GM18507 (cell line): Measurements from ENCODE around the gene STPG3.
A peak's percentile ranks its signal among the peaks of the same experiment; 100 is the strongest.

Experiments used
- DNase-seq: peaks from one replicate; pipeline ENCODE4 v3.0.0; 2011; ENCODE audit warnings: low read depth; ENCODE audit not compliant: insufficient read length; ENCODE audit errors: extremely low spot score
- FAIRE-seq: peaks from 2 replicates; lab custom pipeline; 2011; peaks lifted over from hg19 to GRCh38; lab: Jason Lieb, UNC

Gene STPG3

DNA sequence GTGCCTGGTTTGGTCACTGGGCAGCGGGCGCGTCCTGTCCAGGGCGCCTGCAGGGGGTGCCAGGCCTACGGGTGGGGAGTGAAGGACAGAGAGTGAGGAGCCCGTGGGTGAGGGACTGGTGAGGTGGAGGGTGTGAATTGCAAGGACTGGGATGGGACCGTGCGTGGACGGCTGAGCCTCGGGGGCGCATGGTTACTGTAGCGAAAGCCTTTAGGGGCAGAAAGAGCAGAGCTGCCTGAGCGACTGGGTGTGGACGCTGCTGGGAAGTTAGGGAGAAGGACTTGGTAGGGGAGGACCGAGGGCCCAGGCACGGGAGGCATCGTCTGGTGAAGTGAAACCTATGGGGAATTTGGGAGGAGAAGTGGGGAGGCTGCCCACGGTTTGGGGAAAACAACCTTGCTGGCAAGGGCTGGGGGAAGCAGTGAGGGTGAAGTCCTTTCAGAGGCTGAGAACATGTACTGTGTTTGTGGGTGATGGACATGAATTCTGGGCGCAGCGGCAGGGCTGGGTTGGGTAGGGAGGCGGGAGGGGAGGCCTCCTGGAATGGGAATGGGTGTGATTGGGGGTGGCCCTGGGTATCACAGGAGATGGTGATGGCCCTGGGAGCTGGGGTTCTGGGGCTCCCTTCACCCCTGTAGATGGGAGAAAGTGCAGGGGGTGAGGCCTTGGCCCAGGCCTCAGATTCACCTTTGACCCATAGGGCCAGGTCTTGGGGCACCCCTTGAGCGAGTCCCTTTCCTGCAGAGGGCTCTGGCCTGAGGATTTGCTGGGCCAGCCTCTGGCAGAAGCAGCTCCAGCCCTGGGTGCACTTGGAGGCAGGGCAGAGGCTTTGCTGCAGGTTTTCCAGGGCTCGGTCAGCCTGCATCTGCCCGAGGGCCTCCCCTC, 24.7 kb downstream of the STPG3 start:
- DNase-seq (no peak), FAIRE-seq (no peak)

DNA sequence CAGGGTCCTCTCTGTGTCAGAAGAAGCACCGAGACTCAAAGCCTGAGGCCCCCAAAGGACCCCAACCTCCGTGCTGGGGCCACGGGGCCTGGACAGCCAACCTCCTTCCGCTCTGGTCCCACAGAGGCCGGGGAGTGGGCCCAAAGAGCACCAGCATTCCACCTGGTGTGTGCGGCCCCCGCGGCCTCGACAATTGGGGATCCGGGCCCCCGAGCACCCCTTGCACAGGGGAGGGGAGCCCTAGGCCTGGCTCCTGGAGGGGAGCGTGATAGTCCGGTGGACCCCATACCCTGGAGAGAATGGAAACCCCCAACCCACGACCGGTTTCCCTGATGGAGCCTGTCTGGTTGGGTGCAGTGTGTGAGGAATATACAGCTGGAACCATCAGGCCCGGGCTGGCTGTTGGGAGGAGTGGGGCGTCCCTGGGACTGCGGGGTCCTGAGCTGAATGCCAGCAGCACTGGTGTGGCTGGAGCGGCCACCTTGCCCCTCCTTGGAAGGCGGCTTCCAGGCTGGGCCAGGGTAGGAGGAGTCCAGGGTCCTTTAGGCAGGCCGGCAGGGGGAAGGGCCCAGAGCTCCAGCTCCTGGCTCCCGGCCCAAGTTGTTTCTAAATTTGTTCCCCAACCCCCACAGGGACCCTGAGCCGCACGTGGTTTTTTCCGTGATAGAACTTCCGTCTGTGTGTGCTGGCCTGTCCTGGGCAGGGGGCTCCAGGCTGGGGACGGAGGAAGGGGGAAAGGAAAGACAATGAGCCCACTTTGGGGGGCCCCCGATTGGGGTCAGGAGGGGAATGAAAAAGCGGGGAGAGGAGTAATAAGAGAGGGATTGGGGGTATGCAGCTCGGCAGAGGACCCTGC, 25.6 kb downstream of the STPG3 start:
- DNase-seq (no peak), FAIRE-seq (no peak)

DNA sequence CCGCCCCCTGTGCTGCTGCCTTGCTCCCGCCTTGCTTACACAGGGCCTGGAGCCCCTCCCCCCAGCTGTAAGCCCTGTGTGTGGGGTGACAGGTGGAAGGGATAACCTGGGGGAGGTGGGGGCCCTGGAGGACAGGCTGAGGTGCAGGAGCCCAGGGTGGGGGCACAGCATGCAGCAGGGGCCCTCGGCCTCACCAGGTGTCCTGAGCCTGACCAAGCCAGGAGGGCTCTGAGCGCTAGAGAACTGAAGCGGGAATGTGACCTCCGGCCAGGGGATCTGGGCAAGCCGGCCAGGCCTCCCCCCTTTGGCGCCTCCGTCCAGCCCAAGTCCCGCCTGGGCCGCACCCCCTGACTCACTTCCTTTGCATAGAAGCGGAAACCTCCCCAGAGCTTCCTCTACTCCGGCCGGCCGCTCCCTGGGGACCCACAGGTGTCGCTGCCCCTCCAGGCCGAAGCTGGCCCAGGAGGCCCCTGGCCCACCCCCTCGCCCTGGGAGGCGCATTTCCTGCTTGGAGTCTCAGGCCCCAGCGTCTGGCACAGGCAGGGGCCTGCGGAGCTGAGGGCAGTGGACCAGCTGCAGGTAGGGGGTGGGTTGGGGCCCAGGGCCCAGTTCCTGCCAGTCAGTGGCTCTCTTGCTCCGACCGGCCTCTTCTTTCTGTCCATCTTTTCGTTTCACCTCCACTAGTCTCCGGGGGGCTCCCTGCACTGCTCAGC, 26.4 kb downstream of the STPG3 start, which contains the start of gene TOR4A:
TSS of gene TOR4A (plus strand) at position 398 of the 713 bp plus-strand sequence. CDS start 964 bp downstream, outside the sequence.
- peak; percentile 81 for DNase-seq
- peak; percentile 93 for FAIRE-seq

DNA sequence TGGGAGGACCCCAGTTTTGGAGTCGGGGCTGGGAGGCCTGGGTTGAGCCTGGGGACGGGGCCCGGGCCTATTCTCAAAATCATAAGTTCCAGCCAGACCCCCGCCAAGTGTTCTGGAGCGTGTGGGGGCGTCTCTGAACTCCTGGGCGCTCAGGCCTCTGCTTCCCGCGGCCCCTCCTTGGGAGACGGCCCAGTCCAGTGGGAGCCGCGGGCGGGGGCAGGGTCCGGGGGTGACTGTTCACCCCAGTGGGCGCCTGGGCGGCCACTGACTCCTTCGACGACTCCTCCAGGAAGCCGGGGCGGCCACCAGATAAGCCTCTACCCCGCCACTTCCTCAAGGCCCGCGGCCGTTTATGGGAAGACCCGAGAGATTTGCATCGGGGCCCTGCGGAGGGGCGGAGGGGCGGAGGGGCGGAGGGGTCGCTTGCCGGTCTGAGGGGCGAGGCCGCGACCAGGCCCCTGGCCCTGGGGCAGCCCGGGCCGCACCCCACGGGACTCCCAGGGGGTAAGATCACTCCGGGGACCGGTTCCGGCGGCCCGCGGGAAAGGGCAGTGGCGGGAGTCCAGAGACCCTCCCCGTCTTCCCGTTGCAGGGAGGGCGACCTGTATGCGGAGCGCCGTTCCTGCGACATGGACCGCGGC, 27.1 kb downstream of the STPG3 start:
- no peak for DNase-seq
- FAIRE-seq = peak; percentile 31

DNA sequence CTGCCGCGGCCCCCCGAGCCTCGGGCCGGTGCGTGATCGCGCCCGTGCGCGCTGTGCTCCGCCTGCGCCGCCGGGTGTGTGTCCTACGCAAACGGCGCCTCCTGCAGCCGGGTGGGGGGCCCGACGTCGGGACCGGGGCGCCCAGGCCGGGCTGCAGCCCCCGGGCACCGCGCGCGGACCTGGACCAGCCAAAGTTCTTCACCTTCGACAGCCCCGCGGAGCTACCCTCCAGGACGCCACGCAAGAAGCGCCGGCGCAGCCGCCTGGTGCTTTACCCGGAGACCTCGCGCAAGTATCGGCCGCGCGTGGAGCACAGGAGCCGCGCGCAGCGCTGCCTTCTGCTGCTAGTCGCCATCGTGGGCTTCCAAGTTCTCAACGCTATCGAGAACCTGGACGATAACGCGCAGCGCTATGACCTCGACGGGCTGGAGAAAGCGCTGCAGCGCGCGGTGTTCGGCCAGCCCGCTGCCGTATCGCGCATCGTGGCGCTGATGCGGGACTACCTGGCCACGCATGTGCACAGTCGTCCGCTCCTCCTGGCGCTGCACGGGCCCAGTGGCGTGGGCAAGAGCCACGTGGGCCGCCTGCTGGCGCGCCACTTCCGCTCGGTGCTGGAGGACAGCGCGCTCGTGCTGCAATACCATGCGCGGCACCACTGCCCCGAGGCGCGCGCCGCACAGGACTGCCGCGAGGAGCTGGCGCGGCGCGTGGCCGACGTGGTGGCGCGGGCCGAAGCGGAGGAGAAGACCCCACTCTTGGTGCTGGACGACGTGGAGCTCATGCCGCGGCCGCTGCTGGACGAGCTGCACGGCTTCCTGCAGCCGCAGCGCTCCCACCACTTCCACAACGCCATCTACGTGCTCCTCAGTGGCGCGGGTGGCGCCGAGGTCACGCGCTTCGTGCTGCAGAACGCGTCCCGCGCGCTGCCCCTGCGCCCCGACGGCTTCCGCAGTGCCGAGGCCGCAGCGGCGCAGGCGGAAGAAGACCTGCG, 27.9 kb downstream of the STPG3 start:
- no peak for FAIRE-seq
- no peak for DNase-seq

DNA sequence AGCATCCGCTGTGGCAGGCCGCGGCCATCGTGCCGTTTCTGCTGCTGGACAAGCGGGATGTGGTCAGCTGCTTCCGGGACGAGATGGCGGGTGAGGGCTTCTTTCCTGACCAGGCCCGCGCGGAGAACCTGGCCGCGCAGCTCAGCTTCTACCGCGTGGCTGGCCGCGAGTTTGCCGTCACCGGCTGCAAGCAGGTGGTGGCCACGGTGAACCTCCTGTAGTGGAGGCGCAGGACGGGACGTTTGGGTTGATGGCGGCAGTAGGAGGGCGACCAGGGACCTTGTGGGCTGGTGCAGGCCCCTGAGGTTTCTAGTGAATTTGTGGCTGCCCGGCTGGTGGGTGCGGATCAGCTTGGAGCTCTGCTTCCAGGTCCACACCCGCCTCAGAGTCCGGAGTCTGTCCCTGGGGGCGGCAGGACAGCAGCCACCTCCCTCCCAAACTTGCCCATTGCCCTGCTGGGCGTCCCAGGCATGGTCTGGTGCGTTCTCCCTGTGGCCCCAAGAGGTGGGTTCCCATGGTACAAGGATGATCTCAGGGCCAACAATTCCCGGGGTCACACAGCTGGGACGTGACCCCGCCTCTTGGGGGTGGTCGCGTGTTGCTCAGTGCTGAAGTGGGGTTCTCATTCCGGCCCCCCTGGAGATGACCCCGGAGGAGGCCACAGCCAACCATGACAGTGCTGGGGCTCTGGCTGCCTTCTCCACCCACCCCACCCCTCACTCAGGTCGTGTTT, 28.8 kb downstream of the STPG3 start:
- FAIRE-seq (no peak), DNase-seq (no peak)

DNA sequence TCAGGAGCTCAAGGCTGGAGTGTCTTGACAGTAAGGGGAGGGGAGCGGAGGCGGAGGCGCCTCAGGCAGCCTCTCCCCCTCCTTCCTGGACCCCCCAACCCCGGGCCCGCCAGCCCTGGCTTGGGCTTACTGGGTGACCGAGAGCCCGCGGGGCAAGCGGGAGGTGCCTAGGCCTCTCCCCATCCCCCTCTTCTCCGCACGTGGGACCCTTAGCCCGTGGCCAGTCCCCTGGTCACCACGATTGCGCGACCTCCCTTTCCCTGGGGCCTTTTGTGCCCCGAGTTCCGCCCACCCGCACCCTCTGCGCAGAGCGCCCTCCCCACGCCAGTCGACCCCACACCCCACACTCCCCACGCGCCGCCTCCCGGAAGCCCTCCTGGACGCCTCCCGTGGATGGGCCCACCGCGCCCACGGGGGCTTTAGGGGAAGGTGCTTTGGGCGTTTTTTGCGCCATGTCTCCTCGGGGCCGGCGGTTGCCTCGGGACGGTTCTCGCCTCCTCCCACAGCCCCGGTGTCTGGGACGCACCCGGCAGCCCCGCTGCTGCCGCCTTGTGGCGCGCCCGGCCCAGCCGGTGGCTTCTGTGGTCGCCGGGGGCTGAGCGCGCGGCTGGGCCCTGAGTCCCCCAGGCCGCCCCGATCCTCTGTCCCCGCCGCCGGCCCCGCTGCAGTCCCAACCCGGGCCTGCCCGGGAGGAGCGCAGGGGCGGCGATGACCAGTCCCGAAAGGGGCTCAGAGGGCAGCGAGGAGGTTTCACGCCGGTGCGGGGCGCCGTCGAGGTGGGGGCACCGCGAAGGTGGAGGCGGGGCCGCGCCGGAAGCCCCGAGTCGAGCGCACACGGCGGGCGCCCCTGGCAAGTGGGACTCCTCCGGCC, 29.6 kb downstream of the STPG3 start:
- FAIRE-seq = peak; percentile 38
- DNase-seq = no peak

DNA sequence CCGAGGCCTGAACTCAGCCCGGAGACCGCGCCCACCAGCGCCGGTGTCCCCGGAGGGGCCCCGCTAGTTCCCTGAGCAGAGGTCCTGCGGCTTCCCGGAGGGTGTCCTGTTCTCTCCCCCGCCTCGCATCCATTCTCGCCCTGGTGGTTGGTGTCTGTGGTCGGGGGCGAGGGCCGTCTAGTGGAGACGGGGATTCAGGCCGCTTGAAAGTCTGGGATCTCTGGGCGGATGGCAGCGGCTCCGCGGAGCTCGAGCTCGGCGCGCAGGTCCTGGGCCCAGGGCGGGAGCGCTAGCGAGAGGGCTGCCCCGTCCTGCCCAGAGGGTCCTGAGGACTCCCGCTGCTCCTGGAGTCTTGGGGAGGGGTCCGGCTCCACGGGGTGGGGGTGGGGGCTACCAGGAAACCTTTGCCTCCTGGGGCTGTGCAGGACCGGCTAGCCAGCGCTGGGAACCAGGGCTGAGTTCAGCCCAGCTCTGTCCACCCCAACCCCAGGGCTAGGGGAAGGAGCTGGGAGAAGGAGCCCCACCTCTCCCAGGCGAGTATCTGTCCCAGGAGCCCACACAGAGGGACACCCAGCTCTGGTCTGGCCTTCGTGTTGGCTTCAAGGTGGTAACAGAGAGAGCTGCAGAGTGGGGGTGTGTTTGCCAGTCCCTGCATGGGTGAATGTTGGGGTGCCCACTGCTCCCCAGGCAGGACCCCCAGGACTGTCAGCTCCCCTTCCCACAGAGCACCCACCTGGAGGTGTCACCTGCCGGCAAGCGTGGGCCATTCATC, 30.4 kb downstream of the STPG3 start:
- DNase-seq (no peak), FAIRE-seq (no peak)

DNA sequence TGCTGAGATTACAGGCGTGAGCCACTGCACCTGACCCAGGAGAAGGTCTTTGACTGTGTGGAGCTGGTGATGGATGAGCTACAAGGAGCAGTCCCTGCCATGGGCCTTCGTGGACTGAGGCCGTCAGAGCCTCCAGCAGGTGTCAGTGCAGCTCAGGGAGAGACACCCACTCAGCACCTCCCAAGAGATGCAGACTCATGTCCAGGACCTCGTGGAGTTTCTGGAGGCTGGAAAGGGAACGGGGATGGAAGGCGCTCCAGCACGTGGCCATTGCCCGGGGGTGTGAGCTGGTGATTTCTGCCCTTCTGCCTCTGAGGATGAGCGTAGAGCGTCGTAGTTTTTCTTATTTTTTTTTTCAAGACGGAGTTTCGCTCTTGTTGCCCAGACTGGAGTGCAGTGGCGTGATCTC, 35.9 kb downstream of the STPG3 start:
- FAIRE-seq (peak; percentile 41), DNase-seq (no peak)

DNA sequence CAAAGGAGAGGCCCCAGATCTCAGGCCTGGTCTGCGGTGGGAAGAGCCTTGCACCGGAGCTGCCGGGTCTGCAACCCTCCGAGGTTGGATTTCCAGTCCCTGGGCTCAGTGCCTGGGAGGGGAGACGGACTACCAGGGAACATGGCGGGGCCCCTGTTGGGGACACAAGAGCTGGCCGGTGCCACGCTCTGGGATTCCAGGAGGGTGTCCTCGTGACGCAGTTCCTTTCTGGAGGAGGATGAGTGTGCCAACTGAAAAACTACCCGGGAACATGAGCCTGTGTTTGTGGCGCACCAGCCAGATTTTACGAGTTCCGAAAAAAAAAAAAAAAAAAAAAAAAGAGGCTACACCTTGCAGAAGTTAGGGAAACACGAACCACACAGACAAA, 42.0 kb downstream of the STPG3 start:
- FAIRE-seq (no peak), DNase-seq (no peak)

DNA sequence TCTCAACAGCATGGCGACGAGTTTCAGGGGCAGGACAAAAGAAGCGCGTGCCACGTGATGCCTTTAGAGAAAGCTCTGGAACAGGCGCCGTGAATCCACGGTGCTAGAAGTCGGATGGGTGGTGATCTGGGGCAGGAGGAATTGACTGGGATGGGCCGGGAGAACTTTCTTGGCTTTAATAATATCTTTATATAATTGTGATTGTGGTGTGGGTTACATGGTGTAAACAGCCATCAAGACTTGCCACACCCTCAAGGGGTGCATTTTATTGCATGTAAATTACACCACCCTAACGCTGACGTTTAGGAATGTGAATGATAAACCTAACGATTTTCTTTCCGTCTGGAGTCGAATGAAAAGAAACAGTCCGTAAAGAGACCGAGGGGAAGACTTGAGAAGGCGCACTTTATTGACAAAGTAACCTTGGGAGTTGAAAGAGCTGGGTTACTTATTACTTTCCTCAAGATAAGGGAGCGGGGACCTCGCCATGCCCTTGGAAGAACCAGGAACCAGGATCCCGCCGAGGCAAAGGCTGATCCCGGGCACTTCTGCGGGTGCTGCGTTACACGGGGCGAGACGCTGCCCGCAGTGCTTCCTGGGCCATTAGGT, 42.5 kb downstream of the STPG3 start:
- no peak for FAIRE-seq

DNA sequence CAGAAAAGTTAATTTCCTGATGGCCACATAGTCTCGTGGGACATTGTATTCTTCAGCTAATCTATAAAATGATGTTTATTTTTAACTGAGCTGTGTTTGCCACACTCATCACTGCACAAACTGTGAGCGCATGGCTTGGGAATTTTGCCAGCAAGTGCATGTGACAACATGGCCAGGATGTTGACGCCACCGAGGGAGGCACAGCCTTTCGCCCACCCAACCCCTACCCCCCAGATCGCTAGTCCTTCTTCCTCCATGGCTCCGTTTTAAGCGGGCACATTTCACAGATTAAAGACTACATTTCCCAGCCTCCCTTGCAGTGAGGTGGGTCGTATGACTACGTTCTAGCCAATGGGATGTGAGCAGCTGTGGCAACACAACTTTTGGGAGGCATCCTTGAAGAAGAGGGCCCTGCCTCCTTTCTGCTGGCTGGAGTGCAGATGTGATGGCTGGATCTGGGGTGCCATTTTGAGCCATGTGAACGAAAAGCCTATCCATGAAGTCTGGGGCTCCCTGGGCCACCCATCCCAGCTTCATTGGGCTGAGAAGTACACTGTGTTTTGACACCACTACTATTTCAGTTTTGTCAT, 43.1 kb downstream of the STPG3 start:
- peak; percentile 36 for FAIRE-seq
- no peak for DNase-seq

More for the DNA sequence above, 42.5 kb downstream of the STPG3 start:
- no peak for DNase-seq

DNA sequence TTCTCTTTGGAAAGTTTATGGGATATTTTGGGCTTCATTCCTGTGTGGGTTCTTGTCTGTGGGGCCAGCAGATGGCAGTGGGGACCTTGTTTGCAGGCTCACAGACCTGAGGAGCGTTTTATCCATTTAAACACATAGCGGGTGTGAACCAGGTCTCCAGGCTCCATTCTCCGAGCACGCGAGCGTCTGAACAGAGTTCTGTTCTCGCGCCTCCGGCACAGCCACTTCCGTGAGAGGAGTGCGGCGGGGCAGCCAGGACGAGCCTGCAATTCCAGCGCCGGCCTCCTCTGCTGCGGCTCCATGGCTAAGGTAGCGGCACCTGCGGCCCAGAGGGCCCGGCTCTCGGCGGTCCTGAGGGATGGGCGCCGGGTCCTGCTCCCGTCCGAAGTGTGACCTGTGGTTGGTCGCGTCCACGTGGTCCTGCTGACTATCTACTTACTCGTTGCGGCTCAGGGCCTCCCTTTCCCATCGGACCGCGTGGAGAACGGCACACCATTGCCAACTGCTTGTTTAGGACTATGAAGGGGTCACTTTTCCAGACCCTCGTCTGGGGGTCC, 43.7 kb downstream of the STPG3 start:
- DNase-seq = no peak

DNA sequence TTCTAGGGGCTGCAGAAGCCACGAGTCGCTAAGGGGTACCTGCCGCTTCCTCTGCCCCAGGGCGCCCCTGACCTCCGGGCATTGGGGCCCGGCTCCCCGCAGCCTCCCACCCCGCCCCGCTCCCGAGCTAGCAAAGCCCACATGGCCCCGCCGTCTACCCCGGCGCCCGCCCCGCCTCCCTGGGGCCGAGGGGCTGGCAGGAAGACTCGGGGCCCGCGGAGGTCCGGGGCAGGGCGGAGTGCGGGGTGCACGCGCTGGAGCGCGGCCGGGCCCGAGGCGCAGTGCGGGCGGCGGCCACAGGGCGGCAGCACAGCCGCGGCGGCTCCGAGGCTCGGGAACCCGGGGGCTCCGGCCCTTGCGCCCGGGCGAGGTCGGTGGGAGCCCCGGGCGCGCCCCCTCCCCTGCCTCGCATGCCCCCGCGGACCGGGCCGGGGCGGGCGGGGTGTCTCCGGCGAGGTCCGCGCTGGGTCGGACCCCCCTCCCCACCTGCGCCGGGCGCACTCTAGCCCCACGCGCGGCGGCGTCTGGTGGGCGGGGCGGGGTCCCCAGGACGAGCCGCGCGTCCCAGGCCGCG, 44.2 kb downstream of the STPG3 start:
- DNase-seq = peak; percentile 72
- FAIRE-seq = no peak

More for the DNA sequence above, 43.7 kb downstream of the STPG3 start:
- no peak for FAIRE-seq
